ENCODE data around the gene GRIK5.
"Not testable (repeated sequence)": the region's sequence is repeated elsewhere in the genome, so short reads cannot be mapped to it uniquely, and the experiment has no call there.

The GRIK5 gene

GRCh38 chr19:42051166-42052115 is 18.6 kb downstream of the GRIK5 start:
- in situ Hi-C loops (cut with HindIII; ENCODE audit: low sequenced_read_pairs): no loop called here

- in situ Hi-C loops (cut with HindIII; ENCODE audit: low sequenced_read_pairs): no loop called here
Measured at GRCh38 chr19:42048992-42049391, 21.0 kb downstream of the GRIK5 start.

- in situ Hi-C loops (cut with HindIII; ENCODE audit: low sequenced_read_pairs): no loop called here
Measured at GRCh38 chr19:42045575-42045974, 24.4 kb downstream of the GRIK5 start.

- in situ Hi-C loops (cut with HindIII; ENCODE audit: low sequenced_read_pairs): no loop called here
Measured at GRCh38 chr19:42042455-42043170, 27.4 kb downstream of the GRIK5 start.

DNA sequence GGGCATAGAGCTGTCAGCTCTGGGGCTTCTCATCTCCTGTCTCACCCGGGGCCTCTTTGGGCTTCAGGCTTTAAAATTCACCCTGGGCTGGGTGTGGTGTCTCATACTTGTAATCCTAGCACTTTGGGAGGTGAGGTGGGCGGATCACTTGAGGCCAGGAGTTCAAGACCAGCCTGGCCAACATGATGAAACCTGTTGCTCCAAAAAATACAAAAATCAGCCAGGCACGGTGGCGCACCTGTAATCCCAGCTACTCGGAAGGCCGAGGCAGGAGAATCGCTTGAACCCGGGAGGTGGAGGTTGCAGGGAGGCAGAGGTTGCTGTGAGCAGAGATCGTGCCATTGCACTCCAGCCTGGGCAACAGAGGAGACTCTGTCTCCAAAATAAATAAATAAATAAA is 29.5 kb downstream of the GRIK5 start:
- in situ Hi-C loops (cut with HindIII; ENCODE audit: low sequenced_read_pairs): not testable (repeated sequence)

GRCh38 chr19:42040031-42040430 is 30.0 kb downstream of the GRIK5 start:
- in situ Hi-C loops (cut with HindIII; ENCODE audit: low sequenced_read_pairs): no loop called here

DNA sequence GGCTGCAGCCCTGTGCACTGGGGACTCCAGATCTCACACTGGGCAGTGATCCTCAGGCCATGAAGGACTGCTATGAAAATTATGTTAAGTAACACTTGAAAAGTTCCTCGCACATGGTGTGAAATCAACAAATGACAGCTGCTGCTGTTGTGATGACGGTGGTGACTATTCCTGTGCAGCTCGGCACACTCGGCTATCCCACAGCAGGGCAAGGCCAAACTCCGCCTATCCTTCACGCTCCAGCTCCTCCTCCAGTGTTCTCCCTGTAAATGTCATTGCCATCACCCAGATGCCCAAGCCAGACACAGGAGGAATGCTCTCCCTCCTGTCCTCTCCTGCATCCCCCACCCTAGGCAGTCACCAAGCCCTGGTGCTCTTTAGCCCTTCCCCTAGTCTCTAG is 31.3 kb downstream of the GRIK5 start:
- in situ Hi-C loops (cut with HindIII; ENCODE audit: low sequenced_read_pairs): no loop called here

DNA sequence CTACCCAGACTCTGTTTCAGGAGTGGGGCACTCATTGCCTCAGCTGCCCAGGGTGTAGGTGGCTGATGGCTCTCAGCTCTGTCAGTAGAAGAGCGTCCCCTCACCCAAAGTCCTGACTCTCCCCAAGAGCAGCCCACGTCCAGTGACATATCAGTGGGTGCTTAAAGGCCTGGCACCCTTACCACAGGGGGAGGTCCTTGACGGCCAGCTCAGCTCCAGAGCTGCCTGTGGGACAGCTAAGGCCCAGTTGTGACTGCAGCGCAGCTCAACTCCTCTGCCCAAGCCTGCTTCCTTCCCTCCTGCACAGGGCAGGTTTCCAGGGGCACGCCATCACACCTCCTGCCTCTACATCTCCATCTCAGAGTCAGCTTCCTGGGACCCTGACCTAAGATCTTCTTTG is 32.4 kb downstream of the GRIK5 start:
- in situ Hi-C loops (cut with HindIII; ENCODE audit: low sequenced_read_pairs): no loop called here

DNA sequence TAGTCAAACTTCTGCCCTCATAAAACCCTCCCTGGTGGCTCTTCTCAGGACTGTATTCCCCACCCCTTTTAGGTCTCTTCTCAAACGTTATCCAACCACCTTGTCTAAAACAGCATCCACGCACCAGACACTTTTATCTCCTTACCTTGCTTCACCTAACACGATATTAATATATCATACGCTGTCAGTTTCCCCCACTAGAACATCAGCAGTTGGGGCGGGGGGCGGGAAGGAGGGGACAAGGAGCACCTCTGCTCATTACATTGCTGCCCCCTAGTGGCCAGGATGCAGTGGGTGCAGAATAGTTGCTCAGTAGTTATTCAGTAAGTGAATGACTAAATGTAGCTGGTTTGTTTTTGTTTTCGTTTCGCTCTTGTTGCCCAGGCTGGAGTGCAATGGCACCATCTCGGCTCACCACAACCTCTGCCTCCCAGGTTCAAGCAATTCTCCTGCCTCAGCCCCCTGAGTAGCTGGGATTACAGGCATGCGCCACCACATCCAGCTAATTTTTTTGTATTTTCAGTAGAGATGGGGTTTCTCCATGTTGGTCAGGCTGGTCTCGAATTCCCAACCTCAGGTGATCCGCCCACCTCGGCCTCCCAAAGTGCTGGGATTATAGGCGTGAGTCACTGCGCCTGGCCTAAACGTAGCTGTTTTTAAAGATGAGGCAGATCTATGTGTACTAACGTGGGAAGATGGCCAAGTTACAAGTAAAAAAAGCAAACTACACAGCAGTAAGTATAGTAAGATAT is 35.2 kb downstream of the GRIK5 start:
- in situ Hi-C loops (cut with HindIII; ENCODE audit: low sequenced_read_pairs): not testable (repeated sequence)

- in situ Hi-C loops (cut with HindIII; ENCODE audit: low sequenced_read_pairs): no loop called here
Measured at GRCh38 chr19:42033413-42033812, 36.6 kb downstream of the GRIK5 start.

GRCh38 chr19:42032431-42032830 is 37.6 kb downstream of the GRIK5 start:
- in situ Hi-C loops (cut with HindIII; ENCODE audit: low sequenced_read_pairs): no loop called here

GRCh38 chr19:42030645-42031440 is 39.2 kb downstream of the GRIK5 start:
- in situ Hi-C loops (cut with HindIII; ENCODE audit: low sequenced_read_pairs): no loop called here

DNA sequence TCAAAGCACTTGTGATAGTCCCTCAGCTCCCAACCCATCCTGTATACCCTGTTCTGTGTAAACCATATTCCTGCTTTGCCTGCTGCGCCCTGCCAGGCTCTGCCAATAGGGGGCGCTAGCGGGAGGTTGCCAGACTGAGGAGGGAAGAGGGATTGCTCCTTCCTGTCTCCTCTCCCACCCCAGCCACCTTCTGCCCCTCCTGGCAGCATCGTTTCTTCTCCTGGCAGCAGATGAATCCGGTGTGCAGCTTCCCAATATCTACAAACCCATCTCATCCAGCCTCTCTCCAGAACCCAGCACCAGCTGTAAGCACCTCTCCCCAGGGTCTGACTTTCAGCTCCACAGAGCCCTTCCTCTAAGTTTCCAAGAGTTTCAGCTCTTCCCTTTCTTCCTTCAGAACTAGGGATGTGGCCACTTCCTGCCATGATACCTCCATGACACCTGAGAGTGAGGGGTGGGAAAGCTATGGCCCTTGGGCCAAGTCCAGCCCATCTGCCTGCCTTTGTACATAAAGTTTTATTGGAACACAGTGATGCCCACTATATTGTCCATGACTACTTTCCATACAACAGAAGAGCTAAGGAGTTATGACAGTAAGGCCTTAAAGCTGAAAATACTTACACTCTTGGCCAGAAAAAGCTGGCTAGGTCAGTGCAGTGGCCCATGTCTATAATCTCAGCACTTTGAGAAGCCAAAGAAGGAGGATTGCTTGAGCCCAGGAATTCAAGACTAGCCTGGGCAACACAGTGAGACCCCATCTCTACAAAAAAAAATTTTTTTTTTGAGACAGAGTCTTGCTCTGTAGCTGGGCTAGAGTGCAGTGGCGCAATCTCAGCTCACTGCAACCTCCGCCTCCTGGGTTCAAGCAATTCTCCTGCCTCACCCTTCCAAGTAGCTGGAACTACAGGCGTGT is 41.4 kb downstream of the GRIK5 start:
- in situ Hi-C loops (cut with HindIII; ENCODE audit: low sequenced_read_pairs): no loop called here

DNA sequence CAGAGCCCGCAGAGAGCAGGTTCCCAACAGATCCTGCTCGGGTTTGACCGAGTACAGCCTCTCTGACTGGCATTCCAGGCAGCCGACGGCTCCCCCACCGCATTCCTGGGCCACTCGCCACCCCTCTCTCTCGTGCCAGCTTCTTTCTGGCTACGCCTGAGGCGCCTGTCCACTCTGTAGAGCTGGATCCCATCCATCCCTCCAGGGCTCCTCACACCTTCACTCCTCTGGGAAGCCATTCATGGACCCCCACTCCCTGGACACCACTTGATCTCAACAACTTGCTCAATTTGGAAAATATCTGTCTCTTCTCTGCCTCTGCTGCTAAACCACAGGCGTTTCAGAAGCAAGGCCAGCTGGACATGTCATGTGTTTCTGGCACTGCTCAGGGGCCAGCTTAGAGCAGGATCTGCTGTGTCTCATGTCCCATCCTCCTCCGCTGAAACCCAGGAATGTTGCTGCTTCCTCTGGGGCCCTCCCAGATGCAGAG is 45.3 kb downstream of the GRIK5 start:
- in situ Hi-C loops (cut with HindIII; ENCODE audit: low sequenced_read_pairs): no loop called here

DNA sequence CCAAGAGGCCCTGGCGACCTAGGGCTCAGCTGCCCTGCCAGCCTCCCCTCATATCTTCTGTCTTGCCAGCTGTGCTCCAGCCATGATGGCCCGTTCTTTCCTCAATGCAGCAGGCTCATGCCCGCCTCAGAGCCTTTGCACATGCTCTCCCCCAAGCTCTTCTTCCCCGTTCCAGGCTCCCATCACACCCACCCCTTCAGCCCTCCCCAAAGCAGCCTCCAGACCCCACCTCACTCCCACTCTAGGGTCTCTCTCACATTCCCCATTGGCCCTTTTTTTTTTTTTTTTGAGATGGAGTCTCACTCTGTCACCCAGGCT is 46.1 kb downstream of the GRIK5 start:
- in situ Hi-C loops (cut with HindIII; ENCODE audit: low sequenced_read_pairs): no loop called here

DNA sequence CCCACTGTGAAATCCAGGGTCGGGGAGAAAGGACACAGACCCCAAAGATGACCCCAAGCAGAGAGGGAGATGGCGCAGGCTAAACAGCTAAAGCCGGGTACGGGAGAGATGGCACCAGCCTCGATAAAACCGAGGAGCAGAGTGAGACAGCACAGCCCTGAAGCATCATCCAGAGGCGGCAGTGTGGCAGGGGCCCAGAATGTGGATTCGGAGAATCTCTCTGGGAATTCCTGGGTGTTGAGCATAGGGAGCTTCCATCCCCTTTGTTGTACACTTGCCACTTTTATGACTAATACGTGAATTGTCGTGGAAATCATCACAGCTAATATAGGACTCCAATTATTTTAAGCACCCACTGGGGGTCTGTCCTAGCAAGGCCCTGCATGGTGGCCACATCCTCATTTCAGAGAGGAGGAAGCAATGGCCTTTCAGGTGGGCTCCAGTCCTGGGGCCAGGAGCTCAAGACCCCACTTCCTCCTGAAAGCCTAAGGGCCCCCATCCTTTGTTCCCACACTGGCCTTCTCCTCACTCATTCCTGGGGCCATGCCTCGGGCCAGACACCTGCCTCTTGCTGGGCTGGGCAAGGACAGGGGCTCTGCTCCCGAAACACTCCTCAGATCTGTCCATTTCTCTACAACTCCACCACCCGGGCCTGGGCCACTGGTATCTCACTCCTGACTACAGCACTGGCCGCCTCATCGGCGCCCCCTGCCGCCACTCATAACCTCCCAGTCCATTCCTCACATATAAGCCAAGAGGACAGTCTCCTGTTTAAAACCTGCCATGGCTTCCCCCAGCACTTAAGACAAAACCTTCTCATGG is 46.7 kb downstream of the GRIK5 start:
- in situ Hi-C loops (cut with HindIII; ENCODE audit: low sequenced_read_pairs): no loop called here

- in situ Hi-C loops (cut with HindIII; ENCODE audit: low sequenced_read_pairs): no loop called here
Measured at GRCh38 chr19:42022616-42023015, 47.4 kb downstream of the GRIK5 start.

- in situ Hi-C loops (cut with HindIII; ENCODE audit: low sequenced_read_pairs): no loop called here
Measured at GRCh38 chr19:42021185-42021584, 48.8 kb downstream of the GRIK5 start.

All from DLD1 (cell line).